AG04449 (cell line): ENCODE data around the gene GPR89B.
A peak's percentile ranks its signal among the peaks of the same experiment; 100 is the strongest.
"Not testable (repeated sequence)": the region's sequence is repeated elsewhere in the genome, so short reads cannot be mapped to it uniquely, and the experiment has no call there.

ENCODE experiments used
- CTCF ChIA-PET: fragments of 350-600 bp; formaldehyde crosslinking; extraction: SDS; loops from one replicate; lab custom pipeline; 2021; ENCODE audit warnings: antibody characterized with exemption; lab: Yijun Ruan, JAX
- POLR2A ChIA-PET: fragments of 400-600, 350-600 bp; formaldehyde crosslinking; extraction: SDS; loops from one replicate; lab custom pipeline; 2020; ENCODE audit warnings: antibody characterized with exemption, inconsistent platforms; lab: Yijun Ruan, JAX
- DNase-seq: peaks from one replicate; pipeline ENCODE4 v3.0.0-alpha.2; 2010; ENCODE audit warnings: low read depth, low spot score
- H3K4me3 ChIP-seq: 2 replicates; pipeline ENCODE4 v1.5.1; 2011; ENCODE audit warnings: low read depth, mild to moderate bottlenecking, control low read depth, low read length
- TF ChIP-seq, protein P1 (sequence below): IDR thresholded peaks from one replicate; pipeline ENCODE4 v1.5.1; 2011; ENCODE audit warnings: mild to moderate bottlenecking, moderate library complexity, low read length, control low read depth, inconsistent platforms; ENCODE audit not compliant: insufficient read depth; ENCODE audit errors: missing control alignments

Gene GPR89B

GRCh38 chr1:148010527-148010926, 82.3 kb downstream of the GPR89B start:
- CTCF ChIA-PET: no interaction called here
- DNase-seq: no peak
- POLR2A ChIA-PET: no interaction called here
- TF ChIP-seq, protein P1, sequence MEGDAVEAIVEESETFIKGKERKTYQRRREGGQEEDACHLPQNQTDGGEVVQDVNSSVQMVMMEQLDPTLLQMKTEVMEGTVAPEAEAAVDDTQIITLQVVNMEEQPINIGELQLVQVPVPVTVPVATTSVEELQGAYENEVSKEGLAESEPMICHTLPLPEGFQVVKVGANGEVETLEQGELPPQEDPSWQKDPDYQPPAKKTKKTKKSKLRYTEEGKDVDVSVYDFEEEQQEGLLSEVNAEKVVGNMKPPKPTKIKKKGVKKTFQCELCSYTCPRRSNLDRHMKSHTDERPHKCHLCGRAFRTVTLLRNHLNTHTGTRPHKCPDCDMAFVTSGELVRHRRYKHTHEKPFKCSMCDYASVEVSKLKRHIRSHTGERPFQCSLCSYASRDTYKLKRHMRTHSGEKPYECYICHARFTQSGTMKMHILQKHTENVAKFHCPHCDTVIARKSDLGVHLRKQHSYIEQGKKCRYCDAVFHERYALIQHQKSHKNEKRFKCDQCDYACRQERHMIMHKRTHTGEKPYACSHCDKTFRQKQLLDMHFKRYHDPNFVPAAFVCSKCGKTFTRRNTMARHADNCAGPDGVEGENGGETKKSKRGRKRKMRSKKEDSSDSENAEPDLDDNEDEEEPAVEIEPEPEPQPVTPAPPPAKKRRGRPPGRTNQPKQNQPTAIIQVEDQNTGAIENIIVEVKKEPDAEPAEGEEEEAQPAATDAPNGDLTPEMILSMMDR: no peak
- H3K4me3 ChIP-seq: no peak overlapping the region

GRCh38 chr1:148013177-148014144, 85.2 kb downstream of the GPR89B start:
- H3K4me3 ChIP-seq, CTCF ChIA-PET, DNase-seq, POLR2A ChIA-PET: not testable (repeated sequence)

- DNase-seq, POLR2A ChIA-PET, H3K4me3 ChIP-seq, CTCF ChIA-PET: not testable (repeated sequence)
These were observed 86.3 kb downstream of the GPR89B start for GRCh38 chr1:148014289-148015200.

- POLR2A ChIA-PET, H3K4me3 ChIP-seq, CTCF ChIA-PET, DNase-seq: not testable (repeated sequence)
These were observed 96.7 kb downstream of the GPR89B start for GRCh38 chr1:148024918-148025317.

GRCh38 chr1:148027004-148027403, 98.8 kb downstream of the GPR89B start:
- POLR2A ChIA-PET, CTCF ChIA-PET: not testable (repeated sequence)

GRCh38 chr1:148032247-148032646, 104.0 kb downstream of the GPR89B start:
- CTCF ChIA-PET, POLR2A ChIA-PET, DNase-seq, H3K4me3 ChIP-seq: not testable (repeated sequence)

More at GRCh38 chr1:148027004-148027403, 98.8 kb downstream of the GPR89B start:
- H3K4me3 ChIP-seq, DNase-seq: not testable (repeated sequence)

DNA sequence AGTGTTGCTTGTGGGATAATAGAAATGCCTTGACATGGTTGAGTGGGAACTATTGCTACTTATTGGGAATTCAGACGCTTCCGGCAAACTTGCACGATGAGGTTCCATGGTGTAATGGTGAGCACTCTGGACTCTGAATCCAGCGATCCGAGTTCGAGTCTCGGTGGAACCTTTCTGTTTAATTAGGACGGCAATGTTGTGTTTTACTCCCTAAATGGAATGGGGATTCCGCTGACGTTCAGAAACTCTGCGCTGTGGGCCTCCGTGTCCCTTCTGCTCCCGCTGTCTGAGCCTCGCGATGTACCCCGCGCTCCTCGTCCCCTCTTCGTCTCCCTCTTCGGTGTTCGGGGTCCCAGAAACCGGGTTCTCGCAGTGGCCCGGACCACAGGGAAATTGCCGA, 104.5 kb downstream of the GPR89B start:
- CTCF ChIA-PET, H3K4me3 ChIP-seq, POLR2A ChIA-PET, DNase-seq: not testable (repeated sequence)

DNA sequence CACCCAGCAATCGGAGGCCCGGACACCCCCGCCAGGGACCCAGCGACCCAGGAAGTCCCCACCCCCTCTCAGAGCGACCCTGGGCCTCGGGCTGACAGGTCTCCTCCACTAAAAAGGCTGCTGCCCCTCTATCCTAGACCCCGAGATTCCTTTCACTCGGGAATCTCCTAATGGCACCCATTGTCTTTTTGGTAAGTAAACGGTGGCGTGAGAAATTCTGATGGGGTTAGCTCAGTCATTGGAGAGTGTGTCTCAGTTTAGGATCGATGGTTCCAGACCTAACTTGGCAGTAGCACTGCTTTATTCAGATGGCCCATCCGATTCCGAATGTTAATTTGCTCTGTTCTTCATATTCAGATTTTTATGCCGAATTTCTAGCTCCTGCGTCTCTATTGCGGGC, 104.9 kb downstream of the GPR89B start:
- CTCF ChIA-PET, DNase-seq, H3K4me3 ChIP-seq, POLR2A ChIA-PET: not testable (repeated sequence)

DNA sequence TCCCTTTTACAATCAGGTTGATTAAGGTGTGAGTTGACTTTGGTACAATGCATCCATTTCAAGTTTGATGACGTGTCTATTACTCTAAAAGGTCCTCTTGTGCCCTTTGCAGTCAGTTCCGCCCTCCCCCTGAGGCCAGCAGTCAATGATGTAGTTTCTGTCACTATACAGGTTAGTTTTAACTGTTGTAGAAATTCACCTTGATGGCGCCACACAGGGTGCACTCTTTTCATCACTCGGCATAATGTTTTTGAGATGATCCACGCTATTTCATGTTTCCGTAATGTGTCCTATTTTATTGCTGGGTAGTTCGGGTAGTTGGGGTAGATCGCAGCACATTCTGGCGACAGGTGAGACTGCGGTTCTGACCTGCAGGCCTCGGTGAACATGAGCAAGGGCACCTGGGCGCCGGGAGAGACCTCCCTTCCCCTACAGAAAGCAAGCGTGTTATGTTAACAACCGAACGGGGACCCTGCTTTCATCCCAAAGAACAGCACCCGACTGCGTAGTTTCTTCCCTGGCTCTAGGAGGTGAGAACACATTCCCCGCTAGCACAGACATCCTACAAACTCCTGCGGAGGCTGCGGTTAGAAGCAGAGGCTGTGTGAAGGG, 109.7 kb downstream of the GPR89B start:
- POLR2A ChIA-PET: interaction anchor here (0.8 kb wide), 1 partner anchor 367 kb away, joined by 3 read pairs; the partner anchor contains the start of gene ACP6
- CTCF ChIA-PET, H3K4me3 ChIP-seq, DNase-seq: not testable (repeated sequence)

GRCh38 chr1:148038462-148039333, 110.5 kb downstream of the GPR89B start:
- CTCF ChIA-PET: not testable (repeated sequence)
- POLR2A ChIA-PET: interaction anchor here (0.6 to 0.8 kb wide), 2 partner anchors 368 to 954 kb away, joined by 3 read pairs; partner anchors contain the start of gene ACP6

More at GRCh38 chr1:148038462-148039333, 110.5 kb downstream of the GPR89B start:
- peak overlapping the region; percentile 47 for H3K4me3 ChIP-seq
- DNase-seq: peak; percentile 40
